Measurements from ENCODE around the gene ANXA1.

- no peak for TF ChIP-seq POU2F2 (IDR thresholded peaks at IDR 0.05; ENCODE audit: low read depth, low read length)
- TF ChIP-seq SPI1 (IDR thresholded peaks at IDR 0.05; ENCODE audit: low read depth, low read length) = no peak
Measured at GRCh38 chr9:73156865-73157187, 5.2 kb downstream of the ANXA1 start.

Data from GM12891 (cell line).